HG03135 (cell line): Measurements from ENCODE around the gene PPP6R2.
"Not testable (repeated sequence)": the region's sequence is repeated elsewhere in the genome, so short reads cannot be mapped to it uniquely, and the experiment has no call there.

Experiments
- ATAC-seq: cut with Tn5 transposase; IDR thresholded peaks from one replicate; pipeline ENCODE4 v1.9.1; 2021; ENCODE audit warnings: mild to moderate bottlenecking, moderate library complexity; ENCODE audit not compliant: unreplicated experiment

PPP6R2 gene

DNA sequence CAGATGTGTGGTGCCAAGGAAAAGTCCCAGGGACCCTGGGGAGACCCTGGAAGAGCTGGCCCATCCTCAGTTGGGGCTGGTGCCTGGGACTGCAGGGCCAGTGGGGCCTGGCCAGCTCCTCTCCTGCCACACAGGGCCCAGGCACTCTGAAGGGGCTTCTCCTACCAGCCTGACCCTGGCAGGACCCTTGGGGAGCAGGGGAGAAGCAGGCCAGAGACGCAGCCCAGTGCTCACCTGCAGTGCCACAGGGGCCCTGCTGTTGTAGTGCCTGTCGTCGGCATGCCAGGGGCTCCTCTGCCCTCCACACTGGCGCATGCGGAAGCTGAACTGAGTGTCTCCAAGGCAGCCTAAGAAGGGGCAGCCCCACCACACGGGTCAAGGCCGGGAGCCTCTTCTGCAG, 25.5 kb upstream of the PPP6R2 start:
- no peak for ATAC-seq

DNA sequence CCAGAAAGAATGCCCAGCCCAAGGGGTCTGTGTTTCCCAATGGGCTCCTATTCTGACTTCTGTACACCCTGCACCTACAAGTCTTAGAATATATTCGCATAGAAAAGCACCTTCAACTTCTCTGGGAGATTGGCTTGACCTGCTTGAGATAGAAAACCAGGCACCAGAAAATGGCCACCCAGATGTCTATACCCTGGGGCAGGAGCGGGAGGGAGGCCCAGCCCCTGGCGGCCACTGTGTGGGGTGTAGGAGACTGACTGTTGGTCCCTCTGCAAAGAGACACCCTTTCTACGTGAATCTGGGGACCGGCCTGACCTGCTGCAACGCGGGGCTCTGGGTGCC, 24.8 kb upstream of the PPP6R2 start:
- ATAC-seq, result no peak

DNA sequence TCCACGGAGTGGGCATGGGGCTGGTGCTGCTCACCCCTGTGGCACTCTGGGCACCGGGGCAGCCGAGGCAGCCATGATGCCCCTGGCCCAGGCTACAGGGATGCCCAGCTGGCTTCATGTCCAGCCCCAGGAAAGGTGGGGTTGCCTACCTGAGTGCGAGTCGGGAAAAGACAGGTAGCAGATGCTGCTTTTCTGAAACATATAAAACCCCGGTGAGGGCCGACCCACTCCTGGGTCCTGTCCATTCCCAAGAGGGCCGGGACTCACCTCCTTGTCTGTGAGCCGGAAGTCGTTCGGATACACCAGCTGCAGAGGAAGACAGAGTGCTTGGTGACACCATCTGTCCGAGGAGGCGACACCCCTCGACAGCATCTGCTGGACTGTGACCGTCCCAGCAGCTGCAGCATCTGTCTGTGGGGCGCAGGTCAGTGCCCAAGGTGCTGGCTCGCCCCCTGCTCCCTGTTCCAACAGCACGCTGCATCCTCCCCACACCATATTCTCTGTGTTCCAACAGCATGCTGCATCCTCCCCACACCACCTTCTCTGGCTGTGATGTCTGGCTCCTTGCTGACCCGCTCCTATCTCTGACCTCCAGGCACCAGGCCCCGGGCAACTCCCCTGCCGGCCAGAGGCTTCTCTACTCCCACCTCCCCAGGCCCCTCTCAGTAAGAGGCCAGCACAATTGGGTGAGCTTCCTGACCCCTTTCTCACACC, 24.3 kb upstream of the PPP6R2 start:
- no peak for ATAC-seq

DNA sequence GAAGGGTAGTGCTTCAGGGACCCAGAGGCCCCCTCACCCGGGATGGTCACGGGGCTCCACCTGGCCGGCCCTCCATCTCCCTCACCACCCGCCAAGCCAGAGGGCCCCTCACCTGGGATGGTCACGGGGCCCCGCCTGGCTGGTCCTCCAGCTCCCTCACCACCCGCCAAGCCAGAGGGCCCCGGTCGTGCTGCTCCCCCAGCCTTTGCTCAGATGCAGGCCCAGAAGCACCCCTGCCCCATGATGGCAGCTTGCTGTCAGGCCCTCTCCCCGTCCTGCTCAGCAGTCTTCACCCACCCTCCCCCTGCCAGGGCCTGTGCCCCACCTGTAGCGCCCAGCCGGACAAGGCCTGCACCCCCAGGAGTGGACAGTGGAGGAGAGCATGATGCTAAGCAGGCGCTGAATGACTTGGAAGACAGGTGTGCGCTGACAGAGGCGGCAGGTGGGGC, 23.6 kb upstream of the PPP6R2 start:
- no peak for ATAC-seq

DNA sequence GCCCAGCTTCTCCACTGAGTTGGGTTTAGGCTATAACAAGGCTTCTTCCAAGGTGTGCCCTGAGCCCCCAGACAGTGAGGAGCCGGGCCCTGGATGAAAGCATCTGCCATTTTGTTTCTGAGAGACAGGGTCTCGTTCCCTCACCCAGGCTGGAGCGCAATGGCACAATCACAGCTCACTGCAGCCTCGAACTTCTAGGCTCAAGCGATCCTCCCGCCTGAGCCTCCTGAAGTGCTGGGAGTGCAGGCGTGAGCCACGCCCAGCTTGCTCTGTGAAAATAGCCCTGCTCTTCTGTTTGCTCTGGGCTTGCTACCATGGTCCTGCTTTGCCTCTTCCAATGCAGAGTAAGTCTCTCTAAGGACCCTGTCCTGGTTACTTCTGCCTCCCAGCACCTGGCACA, 23.0 kb upstream of the PPP6R2 start:
- ATAC-seq, result no peak

DNA sequence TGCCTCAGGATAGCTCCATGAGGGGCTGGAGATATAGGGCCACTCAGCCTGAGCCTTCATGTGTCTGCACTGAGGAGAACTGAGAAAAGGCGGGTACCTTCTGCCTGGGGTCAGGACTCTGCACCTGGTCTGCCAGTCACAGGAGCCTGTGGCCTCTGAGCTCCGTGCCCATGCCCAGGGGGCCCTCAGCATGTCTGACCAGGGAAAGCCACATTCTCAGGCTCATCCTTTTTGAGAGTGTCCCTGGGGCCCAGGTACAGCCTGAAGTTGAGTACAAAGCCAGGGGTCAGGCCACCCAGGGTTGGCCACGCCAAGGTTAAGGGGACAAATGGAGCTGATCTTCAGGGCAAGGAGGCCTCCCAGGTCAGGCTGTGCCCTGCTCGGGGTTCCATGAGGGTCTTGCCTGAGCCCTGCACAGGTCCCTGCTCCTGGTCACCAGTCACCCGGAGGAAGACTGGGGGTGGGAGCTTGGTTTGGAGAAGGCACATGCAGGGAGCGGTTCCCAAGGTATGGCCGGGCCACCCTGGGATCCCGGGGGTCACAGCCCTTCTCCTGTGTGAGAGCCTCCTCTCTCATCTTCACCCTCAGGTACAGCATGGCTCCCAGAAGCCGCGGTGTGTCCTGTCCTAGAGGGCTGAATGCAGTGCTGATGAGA, 22.3 kb upstream of the PPP6R2 start:
- no peak for ATAC-seq

DNA sequence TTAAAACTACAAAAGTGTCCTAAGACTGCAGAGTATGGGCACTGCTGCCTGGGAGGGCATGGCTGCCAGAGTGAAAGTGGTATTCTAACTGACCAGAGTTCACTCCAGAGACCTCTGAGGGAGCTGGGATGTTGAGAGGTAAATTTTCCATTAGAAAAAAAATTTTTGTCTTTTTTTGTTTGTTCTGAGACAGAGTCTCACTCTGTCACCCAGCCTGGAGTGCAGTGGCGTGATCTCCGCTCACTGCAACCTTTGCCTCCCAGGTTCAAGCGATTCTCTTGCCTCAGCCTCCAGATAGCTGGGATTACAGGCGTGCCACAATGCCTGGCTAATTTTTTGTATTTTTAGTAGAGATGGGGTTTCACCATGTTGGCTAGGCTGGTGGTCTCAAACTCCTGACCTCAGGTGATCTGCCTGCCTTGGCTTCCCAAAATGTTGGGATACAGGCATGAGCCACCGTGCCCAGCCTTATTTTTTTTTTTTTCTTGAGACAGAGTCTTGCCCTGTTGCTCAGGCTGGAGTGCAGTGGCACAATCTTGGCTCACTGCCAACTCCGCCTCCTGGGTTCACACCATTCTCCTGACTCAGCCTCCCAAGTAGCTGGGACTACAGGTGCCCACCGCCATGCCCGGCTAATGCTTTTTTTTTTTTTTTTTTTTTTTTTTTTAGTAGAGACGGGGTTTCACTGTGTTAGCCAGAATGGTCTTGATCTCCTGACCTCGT, 20.6 kb upstream of the PPP6R2 start:
- not testable (repeated sequence) for ATAC-seq

DNA sequence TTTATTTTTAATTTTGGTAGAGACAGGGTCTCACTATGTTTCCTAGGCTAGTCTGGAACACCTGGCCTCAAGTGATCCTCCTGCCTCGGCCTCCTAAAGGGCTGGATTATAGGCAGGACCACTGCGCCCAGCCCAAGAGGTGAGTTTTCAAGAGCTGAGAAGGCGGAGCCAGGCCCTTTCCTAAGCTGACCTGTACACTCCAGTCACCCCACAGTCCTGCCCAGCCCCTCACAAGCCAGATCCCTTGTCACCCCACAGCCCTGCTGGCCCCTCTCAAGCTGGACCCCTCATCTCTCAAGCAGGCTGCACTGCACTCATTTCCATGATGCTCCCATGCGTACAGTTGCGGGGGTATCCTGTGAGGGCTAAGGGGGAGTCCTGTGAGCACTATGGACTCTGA, 19.2 kb upstream of the PPP6R2 start:
- ATAC-seq, result no peak

DNA sequence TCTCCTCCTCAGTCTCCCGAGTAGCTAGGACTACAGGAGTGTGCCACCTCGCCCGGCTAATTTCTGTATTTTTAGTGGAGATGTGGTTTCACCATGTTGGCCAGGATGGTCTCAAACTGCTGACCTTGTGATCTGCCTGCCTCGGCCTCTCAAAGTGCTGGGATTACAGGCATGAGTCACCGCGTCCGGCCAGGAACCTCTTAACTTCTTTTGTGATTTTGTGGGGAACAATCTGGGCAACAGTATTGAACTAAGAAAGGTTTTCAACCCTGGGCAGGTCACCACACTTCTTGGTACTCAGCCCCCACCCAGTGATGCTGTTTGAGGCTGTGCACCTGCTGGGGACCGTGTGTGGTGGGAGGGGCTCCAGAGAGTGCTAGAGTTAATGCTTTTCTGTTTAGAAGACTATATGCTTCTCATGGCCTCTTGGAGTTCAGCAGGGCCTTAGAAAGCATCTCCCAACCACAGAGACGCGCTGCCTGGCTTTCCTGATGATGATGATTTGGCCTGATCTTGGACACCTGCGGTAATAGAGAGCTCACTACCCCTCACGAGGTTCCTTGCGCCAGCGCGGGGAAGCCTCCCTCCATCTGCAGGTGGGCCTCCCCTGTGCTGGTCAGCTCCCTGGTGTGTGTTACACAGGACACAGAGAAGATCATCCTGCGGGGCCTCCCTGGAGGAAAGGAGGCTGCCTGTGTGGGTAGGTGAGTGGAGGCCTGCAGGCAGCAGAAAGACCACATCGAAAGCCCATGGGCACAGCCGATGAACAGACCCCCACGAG, 17.5 kb upstream of the PPP6R2 start:
- no peak for ATAC-seq

DNA sequence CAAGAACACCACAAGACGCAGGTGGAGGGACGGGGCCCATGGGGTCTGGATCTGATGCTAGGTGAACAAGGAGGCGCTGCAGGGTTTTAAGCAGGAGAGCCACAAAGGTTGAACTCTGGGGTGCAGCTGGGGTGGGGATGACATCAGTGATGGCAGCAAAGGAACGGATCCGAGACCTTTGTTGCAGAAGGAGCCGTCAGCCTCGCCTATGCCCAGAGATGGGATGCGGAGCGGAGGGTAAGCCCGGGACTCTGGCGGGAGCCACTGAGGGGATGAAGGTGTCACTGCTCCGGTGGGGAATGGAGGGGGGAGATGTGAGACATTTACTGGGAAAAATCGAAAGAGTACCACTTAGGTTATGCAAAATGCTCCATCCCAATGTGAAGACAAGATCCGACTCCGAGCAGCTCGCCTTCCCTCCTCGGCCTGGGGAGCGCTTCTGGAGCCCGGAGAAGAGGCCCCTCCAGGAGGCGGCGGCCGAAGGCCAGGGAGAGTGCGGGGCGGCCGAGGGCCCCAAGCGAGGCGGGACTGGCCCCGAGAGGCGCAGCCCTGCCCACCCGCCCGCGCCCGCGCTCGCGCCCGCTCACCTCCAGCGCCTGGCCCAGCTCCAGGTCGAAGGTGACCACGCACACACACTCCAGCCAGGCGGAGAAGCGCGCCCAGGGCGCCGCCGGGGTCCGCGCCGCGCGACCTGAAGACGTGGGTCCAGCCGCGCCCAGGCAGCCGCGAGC, 16.7 kb upstream of the PPP6R2 start:
- peak; percentile 22 for ATAC-seq

DNA sequence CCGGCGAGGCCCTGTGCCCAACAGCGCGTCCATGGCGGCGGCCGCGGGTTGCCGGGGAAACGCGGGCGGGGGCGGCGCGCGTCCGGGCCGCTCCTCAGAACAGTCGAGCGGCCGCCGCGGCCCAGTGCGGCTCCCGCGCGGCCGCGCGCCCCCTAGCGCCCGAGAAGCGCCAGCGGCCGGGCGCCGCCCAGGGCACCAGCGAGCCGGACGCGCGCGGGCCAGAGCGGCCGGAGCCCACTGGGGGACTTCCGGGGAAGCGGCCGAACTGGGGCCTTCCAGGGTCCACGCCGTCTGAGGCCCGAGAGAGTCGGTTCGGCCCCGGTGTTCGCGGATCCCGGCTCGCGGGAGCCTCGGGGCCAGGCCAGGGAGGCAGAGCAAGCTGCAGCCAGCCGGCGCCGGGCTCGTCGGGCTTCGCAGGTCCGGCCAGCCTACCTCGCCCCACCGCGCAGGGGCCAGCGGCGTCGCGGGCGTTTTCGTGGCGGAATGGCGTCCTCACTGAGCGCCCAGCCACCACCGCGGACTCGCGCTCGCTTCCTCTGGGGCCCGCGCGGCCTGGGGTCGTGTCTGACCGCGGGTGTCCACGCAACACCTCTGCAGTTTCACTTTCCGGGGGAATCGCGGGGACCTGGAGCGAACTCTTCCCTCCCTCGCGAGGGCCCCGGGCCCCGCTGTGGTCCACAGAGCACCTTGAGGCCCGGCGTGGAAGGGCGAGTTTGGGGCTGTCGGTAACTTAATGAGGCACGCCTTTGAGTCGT, 16.0 kb upstream of the PPP6R2 start, which contains the start of gene DENND6B:
Gene DENND6B, minus strand, starts transcription at position 57 of the 755 bp plus-strand sequence. Its CDS starts 24 bp downstream, at position 33.
- ATAC-seq, result peak; percentile 72

DNA sequence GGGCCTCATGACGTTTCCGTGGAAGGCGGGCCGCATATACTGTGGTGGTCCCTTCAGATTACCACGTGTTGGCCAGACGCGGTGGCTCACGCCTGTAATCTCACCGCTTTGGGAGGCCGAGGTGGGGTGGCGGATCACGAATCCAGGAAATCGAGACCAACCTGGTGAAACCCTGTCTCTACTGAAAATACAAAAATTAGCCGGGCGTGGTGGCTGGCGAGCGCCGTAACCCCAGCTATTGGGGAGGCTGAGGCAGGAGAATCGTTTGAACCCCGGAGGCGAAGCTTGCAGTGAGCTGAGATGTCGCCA, 15.5 kb upstream of the PPP6R2 start:
- peak; percentile 21 for ATAC-seq

DNA sequence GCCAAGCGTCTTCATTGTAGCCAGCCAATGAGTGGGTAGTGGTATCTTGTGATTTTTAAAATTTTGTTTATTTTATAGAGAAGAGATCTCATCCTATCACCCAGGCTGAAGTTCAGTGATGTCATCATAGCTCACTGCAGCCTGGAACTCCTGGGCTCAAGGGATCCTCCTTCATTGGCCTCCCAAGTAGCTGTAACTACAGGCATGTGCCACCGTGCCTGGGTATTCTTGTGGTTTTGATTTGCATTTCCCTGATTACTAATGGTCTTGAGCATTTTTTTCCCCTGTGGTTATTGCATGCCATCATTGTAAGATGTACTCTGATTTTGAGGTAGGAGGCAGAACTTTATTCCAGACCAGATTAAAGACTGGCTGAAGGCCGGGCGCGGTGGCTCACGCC, 13.9 kb upstream of the PPP6R2 start:
- ATAC-seq, result no peak

DNA sequence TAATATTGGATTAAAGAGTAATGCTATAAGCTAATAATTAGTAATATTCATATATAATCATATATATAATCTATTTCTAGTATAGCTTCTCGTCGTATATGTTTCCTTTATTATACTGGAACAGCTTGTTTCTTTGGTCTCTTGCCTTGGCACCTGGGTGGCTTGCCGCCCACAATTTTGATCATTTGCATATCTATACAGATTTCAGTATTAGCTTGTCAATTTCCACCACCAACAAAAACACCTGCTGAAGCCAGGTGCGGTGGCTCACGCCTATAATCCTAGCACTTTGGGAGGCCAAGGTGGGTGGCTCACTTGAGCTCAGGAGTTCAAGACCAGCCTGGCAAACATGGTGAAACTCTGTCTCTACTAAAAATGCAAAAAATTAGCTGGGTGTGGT, 8.7 kb upstream of the PPP6R2 start:
- not testable (repeated sequence) for ATAC-seq

DNA sequence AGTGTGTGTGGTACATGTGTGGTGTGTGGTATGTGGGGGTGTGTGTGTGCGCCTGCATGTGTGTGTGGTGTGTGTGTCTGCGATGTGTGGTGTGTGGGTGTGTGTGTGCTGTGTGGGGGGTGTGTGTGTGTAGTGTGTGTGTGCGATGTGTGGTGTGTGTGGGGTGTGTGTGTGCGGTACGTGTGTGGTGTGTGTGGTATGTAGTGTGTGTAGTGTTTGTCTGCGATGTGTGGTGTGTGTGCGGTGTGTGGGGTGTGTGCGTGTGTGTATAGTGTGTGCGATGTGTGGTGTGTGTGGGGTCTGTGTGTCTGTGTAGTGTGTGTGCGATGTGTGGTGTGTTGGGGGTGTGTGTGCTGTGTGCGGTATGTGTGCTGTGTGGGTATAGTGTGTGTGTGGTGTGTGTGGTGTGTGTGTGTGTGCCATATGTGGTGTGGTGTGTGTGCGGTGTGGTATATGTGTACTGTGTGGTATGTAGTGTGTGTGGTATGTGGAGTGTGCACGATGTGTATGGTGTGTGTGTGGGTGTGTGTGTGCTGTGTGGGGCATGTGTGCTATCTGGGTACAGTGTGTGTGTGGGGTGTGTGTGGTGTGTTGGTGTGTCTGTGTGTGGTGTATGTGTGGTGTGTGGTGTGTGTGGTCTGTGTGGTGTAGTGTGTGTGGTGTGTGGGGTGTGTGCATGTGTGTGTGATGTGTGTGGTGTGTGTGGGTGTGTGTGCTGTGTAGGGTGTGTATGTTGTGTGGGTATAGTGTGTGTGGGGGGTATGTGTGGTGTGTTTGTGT, 5.7 kb upstream of the PPP6R2 start:
- no peak for ATAC-seq

DNA sequence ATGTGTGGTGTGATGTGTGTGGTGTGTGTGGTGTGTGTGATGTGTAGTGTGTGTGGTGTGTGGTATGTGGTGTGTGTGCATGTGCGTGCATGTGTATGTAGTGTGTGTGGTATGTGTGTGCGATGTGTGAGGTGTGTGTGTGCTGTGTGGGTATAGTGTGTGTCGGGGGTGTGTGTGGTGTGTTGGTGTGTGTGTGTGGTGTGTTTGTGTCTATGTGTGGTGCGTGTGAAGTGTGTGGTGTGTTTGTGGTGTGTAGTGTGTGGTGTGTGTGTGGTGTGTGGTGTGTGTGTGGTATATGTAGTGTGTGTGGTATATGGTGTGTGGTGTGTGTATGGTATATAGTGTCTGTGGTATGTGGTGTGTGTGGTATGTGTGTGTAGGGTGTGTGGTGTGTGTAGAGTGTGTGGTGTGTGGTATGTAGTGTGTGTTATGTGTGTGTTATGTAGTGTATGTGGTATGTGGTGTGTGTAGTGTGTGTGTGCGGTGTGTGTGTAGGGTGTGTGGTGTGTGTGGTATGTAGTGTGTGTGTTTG, 5.0 kb upstream of the PPP6R2 start:
- no peak for ATAC-seq

DNA sequence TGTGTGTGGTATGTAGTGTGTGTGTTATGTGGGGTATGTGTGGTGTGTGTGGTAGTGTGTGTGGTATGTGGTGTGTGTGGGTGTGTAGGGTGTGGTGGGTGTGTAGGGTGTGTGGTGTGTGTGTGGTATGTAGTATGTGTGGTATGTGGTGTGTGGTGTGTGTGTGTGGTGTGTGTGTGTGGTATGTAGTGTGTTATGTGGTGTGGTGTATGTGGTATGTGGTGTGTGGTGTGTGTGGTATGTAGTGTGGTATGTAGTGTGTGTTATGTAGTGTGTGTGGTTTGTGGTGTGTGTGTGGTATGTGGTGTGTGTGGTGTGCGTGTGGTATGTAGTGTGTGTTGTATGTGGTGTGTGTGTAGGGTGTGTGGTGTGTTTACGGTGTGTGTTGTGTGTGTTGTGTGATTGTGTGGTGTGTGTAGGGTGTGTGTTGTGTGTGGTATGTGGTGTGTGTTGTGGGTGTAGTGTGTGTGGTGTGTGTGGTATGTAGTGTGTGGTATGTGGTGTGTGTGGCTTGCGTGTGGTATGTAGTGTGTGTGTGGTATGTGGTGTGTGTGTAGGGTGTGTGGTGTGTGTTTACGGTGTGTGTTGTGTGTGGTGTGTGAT, 4.2 kb upstream of the PPP6R2 start:
- ATAC-seq, result no peak
